ENCODE data around the gene FHIT. TPM values are rescaled to one million over a fixed set of nuclear protein-coding genes. Genes with fewer than 3 reads are reported as not detected.

Gene FHIT
- polyA plus RNA-seq, 1 experiment = 0.11 TPM

DNA sequence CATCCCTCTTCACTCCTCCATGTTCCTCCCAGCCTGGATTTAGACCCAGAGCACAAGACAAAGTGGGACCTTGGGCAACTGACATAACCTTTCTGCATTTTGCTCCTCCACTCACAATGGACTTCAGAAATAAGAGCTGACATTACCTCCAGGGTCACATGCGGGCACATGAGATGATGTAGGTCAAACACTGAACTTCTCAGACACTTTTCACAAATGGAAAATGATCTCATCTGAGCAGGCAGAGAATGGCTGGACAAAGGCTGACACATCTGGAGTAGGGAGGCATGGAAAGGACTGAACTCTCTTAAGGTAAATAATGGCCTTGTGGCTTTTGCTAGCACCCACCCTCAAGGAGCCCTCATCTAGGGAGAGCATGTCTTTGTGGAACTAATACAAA, 1352.2 kb downstream of the FHIT start:
- DNase-seq (ENCODE audit: low read depth) = no peak
- no peaks in the 10 kb centered on the region for H3K27me3 ChIP-seq (ENCODE audit: control insufficient read depth, insufficient read depth, low read length)
- no peak overlapping the region for H3K4me3 ChIP-seq (ENCODE audit: low read depth, low read length)
- CTCF ChIA-PET = no interaction called here
- TF ChIP-seq, protein P1, sequence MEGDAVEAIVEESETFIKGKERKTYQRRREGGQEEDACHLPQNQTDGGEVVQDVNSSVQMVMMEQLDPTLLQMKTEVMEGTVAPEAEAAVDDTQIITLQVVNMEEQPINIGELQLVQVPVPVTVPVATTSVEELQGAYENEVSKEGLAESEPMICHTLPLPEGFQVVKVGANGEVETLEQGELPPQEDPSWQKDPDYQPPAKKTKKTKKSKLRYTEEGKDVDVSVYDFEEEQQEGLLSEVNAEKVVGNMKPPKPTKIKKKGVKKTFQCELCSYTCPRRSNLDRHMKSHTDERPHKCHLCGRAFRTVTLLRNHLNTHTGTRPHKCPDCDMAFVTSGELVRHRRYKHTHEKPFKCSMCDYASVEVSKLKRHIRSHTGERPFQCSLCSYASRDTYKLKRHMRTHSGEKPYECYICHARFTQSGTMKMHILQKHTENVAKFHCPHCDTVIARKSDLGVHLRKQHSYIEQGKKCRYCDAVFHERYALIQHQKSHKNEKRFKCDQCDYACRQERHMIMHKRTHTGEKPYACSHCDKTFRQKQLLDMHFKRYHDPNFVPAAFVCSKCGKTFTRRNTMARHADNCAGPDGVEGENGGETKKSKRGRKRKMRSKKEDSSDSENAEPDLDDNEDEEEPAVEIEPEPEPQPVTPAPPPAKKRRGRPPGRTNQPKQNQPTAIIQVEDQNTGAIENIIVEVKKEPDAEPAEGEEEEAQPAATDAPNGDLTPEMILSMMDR (IDR thresholded peaks at IDR 0.05; ENCODE audit: insufficient read depth, low read depth, low read length) = no peak
- no peaks in the 10 kb centered on the region for H3K36me3 ChIP-seq (ENCODE audit: control insufficient read depth, insufficient read depth, low read length)
- POLR2A ChIA-PET = no interaction called here

DNA sequence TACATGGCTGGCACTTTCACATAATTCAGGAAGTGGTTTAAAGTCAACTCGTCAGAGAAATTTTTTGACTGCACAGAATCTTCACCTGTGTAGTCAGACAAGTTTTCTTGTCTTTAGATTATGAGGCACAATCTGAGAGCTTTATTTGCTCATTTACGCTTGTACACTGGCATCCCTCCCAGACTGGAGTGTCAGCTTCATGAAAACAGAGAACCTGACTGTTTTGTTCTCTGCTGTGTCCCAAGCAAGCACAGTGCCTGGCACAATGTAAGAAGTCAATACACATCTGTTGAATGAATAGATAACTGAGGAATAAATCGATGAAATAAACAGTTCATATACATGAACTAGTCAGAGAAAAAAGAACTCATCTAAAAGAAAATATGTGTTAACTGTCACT, 1355.3 kb downstream of the FHIT start:
- Histone ChIP-seq H3K27me3 (ENCODE audit: control insufficient read depth, insufficient read depth, low read length) (no peaks in the 10 kb centered on the region), H3K36me3 (ENCODE audit: control insufficient read depth, insufficient read depth, low read length) (no peaks in the 10 kb centered on the region; the same call in 1 of the 2 replicates), H3K4me3 (ENCODE audit: low read depth, low read length) (no peak overlapping the region)
- TF ChIP-seq, protein P1 (IDR thresholded peaks at IDR 0.05; ENCODE audit: insufficient read depth, low read depth, low read length) = no peak
- POLR2A ChIA-PET = no interaction called here
- CTCF ChIA-PET = no interaction called here
- DNase-seq (ENCODE audit: low read depth) = no peak

DNA sequence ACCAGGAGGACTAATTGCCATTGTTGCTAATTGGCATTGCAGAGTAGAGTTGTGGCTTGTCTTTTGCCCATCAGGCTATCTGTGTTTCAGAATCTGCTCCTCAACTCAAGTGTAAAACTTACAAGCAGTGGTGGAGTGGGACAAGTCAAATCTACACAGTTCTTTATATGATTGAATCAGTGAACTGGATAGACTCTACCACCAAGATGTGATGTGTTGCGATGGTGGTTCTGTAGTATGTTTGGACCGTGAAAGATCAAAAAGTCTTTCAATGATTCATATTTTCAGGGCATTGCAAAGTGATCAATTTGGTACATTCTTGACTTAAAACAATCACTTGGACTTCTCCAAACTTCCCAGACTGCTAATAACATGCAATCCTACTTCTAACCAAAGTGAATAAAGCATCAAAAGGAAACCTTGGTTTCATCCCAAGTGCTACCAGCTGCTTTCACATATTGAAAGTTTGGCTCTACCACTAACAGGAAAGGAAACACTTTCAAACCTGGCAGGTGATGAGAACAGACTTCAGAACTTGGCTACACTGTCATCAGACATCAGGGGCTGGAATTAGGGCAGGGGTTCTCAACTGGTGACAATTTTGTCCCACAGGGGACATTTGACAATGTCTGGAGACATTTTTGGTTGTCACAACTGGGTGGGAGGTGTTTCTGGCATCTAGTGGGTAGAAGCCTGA, 1356.7 kb downstream of the FHIT start:
- no peaks in the 10 kb centered on the region for H3K27me3 ChIP-seq (ENCODE audit: control insufficient read depth, insufficient read depth, low read length)
- POLR2A ChIA-PET = no interaction called here
- no peaks in the 10 kb centered on the region; the same call in 1 of the 2 replicates for H3K36me3 ChIP-seq (ENCODE audit: control insufficient read depth, insufficient read depth, low read length)
- CTCF ChIA-PET = no interaction called here
- no peak for DNase-seq (ENCODE audit: low read depth)
- no peak overlapping the region for H3K4me3 ChIP-seq (ENCODE audit: low read depth, low read length)
- TF ChIP-seq, protein P1 (IDR thresholded peaks at IDR 0.05; ENCODE audit: insufficient read depth, low read depth, low read length) = no peak

DNA sequence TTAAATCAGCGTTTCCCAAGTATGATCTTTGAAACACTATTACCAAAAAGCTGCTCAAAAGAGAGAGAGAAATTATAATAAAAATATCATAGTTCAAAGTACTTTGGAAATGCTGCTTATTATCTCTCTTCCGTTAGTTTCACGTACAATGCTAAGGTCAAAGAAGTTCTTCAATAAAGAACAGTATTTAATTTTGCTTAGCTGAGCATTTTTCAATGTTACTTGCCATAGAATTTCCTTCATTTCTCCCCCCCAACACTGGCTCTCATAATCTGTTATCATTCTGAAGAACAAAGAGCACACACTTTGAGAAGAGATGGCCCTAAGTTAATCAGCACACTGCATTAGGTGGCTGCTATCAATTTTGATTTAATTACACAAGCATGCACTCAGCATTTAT, 1360.6 kb downstream of the FHIT start:
- H3K36me3 ChIP-seq (ENCODE audit: control insufficient read depth, insufficient read depth, low read length) = no peaks in the 10 kb centered on the region; the same call in 1 of the 2 replicates
- H3K27me3 ChIP-seq (ENCODE audit: control insufficient read depth, insufficient read depth, low read length) = no peaks in the 10 kb centered on the region
- ChIA-PET POLR2A (no interaction called here), CTCF (no interaction called here)
- no peak for DNase-seq (ENCODE audit: low read depth)
- TF ChIP-seq, protein P1 (IDR thresholded peaks at IDR 0.05; ENCODE audit: insufficient read depth, low read depth, low read length) = no peak
- no peak overlapping the region for H3K4me3 ChIP-seq (ENCODE audit: low read depth, low read length)

DNA sequence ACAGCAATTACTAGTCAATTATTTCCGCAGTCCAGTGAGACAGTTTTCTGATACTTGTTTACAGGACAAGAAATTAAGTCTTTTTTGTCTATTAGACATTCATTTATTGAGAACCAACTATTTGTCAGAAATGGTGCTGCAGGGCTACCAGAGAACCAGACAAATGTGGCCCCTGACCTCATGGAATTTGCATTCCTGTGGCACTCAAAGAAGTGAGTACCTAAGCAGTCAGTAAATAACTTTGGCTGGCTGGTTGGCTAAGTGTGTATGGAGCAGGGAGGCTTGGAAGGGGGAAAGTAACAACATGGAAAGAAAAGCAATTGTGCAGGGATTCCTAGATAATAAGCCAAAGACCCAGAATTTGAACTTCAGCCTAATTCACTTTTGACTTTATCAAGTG, 1364.5 kb downstream of the FHIT start:
- Histone ChIP-seq H3K36me3 (ENCODE audit: control insufficient read depth, insufficient read depth, low read length) (no peaks in the 10 kb centered on the region), H3K4me3 (ENCODE audit: low read depth, low read length) (no peak overlapping the region), H3K27me3 (ENCODE audit: control insufficient read depth, insufficient read depth, low read length) (no peaks in the 10 kb centered on the region)
- DNase-seq (ENCODE audit: low read depth) = no peak
- ChIA-PET CTCF (no interaction called here), POLR2A (no interaction called here)
- TF ChIP-seq, protein P1 (IDR thresholded peaks at IDR 0.05; ENCODE audit: insufficient read depth, low read depth, low read length) = no peak

All from BJ (cell line).